HTR-8/SVneo (cell line): ENCODE measurements around the gene CNST.
"Not testable (repeated sequence)": the region's sequence is repeated elsewhere in the genome, so short reads cannot be mapped to it uniquely, and the experiment has no call there.

Experiments used
- DNase-seq: peaks from one replicate; pipeline ENCODE4 v3.0.0; 2011; ENCODE audit warnings: low spot score, mixed read lengths; ENCODE audit not compliant: insufficient read length
- FAIRE-seq: peaks from 2 replicates; lab custom pipeline; 2011; peaks lifted over from hg19 to GRCh38; lab: Jason Lieb, UNC

Gene CNST

GRCh38 chr1:246580497-246581370 lies 14.5 kb downstream of the CNST start:
- DNase-seq, result no peak
- no peak for FAIRE-seq

GRCh38 chr1:246582301-246583055 lies 16.2 kb downstream of the CNST start:
- no peak for FAIRE-seq
- DNase-seq, result no peak

- DNase-seq (no peak), FAIRE-seq (no peak)
These were observed 16.8 kb downstream of the CNST start for GRCh38 chr1:246583056-246583440.

GRCh38 chr1:246583448-246584185 lies 17.4 kb downstream of the CNST start:
- FAIRE-seq (no peak), DNase-seq (no peak)

- FAIRE-seq (no peak), DNase-seq (no peak)
These were observed 20.8 kb downstream of the CNST start for GRCh38 chr1:246587032-246587431.

GRCh38 chr1:246587606-246588005 lies 21.4 kb downstream of the CNST start:
- no peak for FAIRE-seq
- DNase-seq, result no peak

- DNase-seq (no peak), FAIRE-seq (no peak)
These were observed 22.0 kb downstream of the CNST start for GRCh38 chr1:246588159-246588721.

GRCh38 chr1:246589919-246590318 lies 23.7 kb downstream of the CNST start:
- FAIRE-seq, DNase-seq: not testable (repeated sequence)

GRCh38 chr1:246591047-246591446 lies 24.8 kb downstream of the CNST start:
- no peak for DNase-seq
- no peak for FAIRE-seq

GRCh38 chr1:246591504-246591903 lies 25.2 kb downstream of the CNST start:
- FAIRE-seq (no peak), DNase-seq (no peak)

- FAIRE-seq (no peak), DNase-seq (no peak)
These were observed 25.7 kb downstream of the CNST start for GRCh38 chr1:246591958-246592357.

- FAIRE-seq (no peak), DNase-seq (peak; percentile 29)
These were observed 26.4 kb downstream of the CNST start for GRCh38 chr1:246592695-246593094.

- FAIRE-seq (no peak), DNase-seq (no peak)
These were observed 28.9 kb downstream of the CNST start for GRCh38 chr1:246595146-246595545.

- FAIRE-seq (no peak), DNase-seq (no peak)
These were observed 31.1 kb downstream of the CNST start for GRCh38 chr1:246597340-246597739.

- DNase-seq (no peak), FAIRE-seq (no peak)
These were observed 31.7 kb downstream of the CNST start for GRCh38 chr1:246597971-246598370.

GRCh38 chr1:246599315-246599714 lies 33.1 kb downstream of the CNST start:
- no peak for DNase-seq
- no peak for FAIRE-seq

GRCh38 chr1:246600579-246600978 lies 34.3 kb downstream of the CNST start:
- DNase-seq, result no peak
- FAIRE-seq, result no peak

- FAIRE-seq (no peak), DNase-seq (no peak)
These were observed 35.9 kb downstream of the CNST start for GRCh38 chr1:246602194-246602593.

- not testable (repeated sequence) for FAIRE-seq, DNase-seq
These were observed 39.0 kb downstream of the CNST start for GRCh38 chr1:246605231-246605630.

- FAIRE-seq, result no peak
- no peak for DNase-seq
These were observed 41.2 kb downstream of the CNST start for GRCh38 chr1:246607462-246607861.
